Measurements from ENCODE around the gene CCN6.

The CCN6 gene

GRCh38 chr6:112024464-112024863, 29.4 kb upstream of the CCN6 start:
- no peak for TF ChIP-seq CTCF (IDR thresholded peaks at IDR 0.05; ENCODE audit: insufficient read depth, low read length, missing control alignments)
- CTCF ChIA-PET, result no interaction called here
- H3K4me3 ChIP-seq (ENCODE audit: low read depth, low read length), result no peak overlapping the region
- DNase-seq (ENCODE audit: low read depth, low spot score), result no peak
- POLR2A ChIA-PET, result no interaction called here

- ChIA-PET CTCF (interaction anchor here (0.8 to 4.8 kb wide), 5 partner anchors 8 to 317 kb away, joined by 3 to 79 read pairs (median 39); no protein-coding TSS in a partner anchor), POLR2A (no interaction called here)
- no peak for DNase-seq (ENCODE audit: low read depth, low spot score)
- no peak overlapping the region for H3K4me3 ChIP-seq (ENCODE audit: low read depth, low read length)
- no peak for TF ChIP-seq CTCF (IDR thresholded peaks at IDR 0.05; ENCODE audit: insufficient read depth, low read length, missing control alignments)
Measured at GRCh38 chr6:112026933-112027332, 27.0 kb upstream of the CCN6 start.

- POLR2A ChIA-PET, result no interaction called here
Measured at GRCh38 chr6:112027942-112028674, 25.8 kb upstream of the CCN6 start.

GRCh38 chr6:112029045-112029822, 24.7 kb upstream of the CCN6 start:
- no peak overlapping the region for H3K4me3 ChIP-seq (ENCODE audit: low read depth, low read length)
- no peak for DNase-seq (ENCODE audit: low read depth, low spot score)
- ChIA-PET CTCF (interaction anchor here (0.6 to 4.8 kb wide), 24 partner anchors 10 to 344 kb away, joined by 3 to 79 read pairs (median 4); no protein-coding TSS in a partner anchor), POLR2A (no interaction called here)
- peak; percentile 61 for TF ChIP-seq CTCF (IDR thresholded peaks at IDR 0.05; ENCODE audit: insufficient read depth, low read length, missing control alignments)

More at GRCh38 chr6:112027942-112028674, 25.8 kb upstream of the CCN6 start:
- no peak overlapping the region for H3K4me3 ChIP-seq (ENCODE audit: low read depth, low read length)
- no peak for TF ChIP-seq CTCF (IDR thresholded peaks at IDR 0.05; ENCODE audit: insufficient read depth, low read length, missing control alignments)
- CTCF ChIA-PET, result interaction anchor here (0.8 to 4.8 kb wide), 22 partner anchors 9 to 343 kb away, joined by 3 to 79 read pairs (median 5); no protein-coding TSS in a partner anchor
- DNase-seq (ENCODE audit: low read depth, low spot score), result no peak

GRCh38 chr6:112030206-112030960, 23.5 kb upstream of the CCN6 start:
- DNase-seq (ENCODE audit: low read depth, low spot score), result no peak
- POLR2A ChIA-PET, result no interaction called here
- no peak overlapping the region for H3K4me3 ChIP-seq (ENCODE audit: low read depth, low read length)
- no peak for TF ChIP-seq CTCF (IDR thresholded peaks at IDR 0.05; ENCODE audit: insufficient read depth, low read length, missing control alignments)
- CTCF ChIA-PET, result interaction anchor here (0.8 to 1.7 kb wide), 6 partner anchors 9 to 320 kb away, joined by 3 to 8 read pairs (median 3); no protein-coding TSS in a partner anchor
